ENCODE results near the gene DMWD. TPM values are rescaled to one million over a fixed set of nuclear protein-coding genes. Genes with fewer than 3 reads are reported as not detected.

Gene DMWD
- total RNA-seq, 1 experiment from 2014 or later = 34.9 TPM

DNA sequence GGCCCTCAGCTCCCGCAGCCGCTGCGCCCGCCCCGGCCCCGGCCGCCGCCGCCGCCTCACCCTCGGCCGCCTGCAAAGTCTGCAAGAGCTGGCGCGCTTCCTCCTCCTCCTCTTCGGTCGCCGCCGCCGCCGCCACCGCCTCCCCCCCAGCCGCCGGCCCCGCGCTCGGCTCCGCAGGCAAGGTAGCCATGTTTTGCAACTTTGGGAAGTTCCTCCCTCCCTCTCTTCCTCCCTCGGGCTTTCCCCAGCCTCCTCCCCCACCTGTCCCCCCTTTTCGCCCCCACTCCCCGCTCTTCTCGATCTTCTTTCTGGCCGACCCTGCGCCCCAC is 24.0 kb downstream of the DMWD start:
- no peaks in the 10 kb centered on the region for H3K79me2 ChIP-seq (ENCODE audit: low read length)
- H3K4me2 ChIP-seq (ENCODE audit: low read length) = peak overlapping the region; percentile 95
- POLR2A ChIA-PET (ENCODE audit: unreplicated experiment) = interaction anchor here (0.8 to 2.1 kb wide), 2 partner anchors 14 to 51 kb away, joined by 21 to 39 read pairs; partner anchors contain the start of gene DMPK
- TF ChIP-seq, protein P1, sequence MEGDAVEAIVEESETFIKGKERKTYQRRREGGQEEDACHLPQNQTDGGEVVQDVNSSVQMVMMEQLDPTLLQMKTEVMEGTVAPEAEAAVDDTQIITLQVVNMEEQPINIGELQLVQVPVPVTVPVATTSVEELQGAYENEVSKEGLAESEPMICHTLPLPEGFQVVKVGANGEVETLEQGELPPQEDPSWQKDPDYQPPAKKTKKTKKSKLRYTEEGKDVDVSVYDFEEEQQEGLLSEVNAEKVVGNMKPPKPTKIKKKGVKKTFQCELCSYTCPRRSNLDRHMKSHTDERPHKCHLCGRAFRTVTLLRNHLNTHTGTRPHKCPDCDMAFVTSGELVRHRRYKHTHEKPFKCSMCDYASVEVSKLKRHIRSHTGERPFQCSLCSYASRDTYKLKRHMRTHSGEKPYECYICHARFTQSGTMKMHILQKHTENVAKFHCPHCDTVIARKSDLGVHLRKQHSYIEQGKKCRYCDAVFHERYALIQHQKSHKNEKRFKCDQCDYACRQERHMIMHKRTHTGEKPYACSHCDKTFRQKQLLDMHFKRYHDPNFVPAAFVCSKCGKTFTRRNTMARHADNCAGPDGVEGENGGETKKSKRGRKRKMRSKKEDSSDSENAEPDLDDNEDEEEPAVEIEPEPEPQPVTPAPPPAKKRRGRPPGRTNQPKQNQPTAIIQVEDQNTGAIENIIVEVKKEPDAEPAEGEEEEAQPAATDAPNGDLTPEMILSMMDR (conservative IDR thresholded peaks at IDR 0.05; ENCODE audit: low read depth, low read length) = no peak
- TF ChIP-seq EZH2phosphoT487 (IDR thresholded peaks at IDR 0.05; ENCODE audit: borderline replicate concordance, low read length) = no peak
- no peak for TF ChIP-seq EZH2 (IDR thresholded peaks at IDR 0.05; ENCODE audit: low read length, unreplicated experiment)
- H4K20me1 ChIP-seq (ENCODE audit: low read length) = no peaks in the 10 kb centered on the region
- no TSS peak for BruUV-seq (replicated peaks)
- H2AFZ ChIP-seq (ENCODE audit: low read length) = peak overlapping the region; percentile 97
- no peaks in the 10 kb centered on the region for H3F3A ChIP-seq (ENCODE audit: low read length, unreplicated experiment)
- no peaks in the 10 kb centered on the region for H3K36me3 ChIP-seq (ENCODE audit: low read depth, low read length)
- DNase-seq = no peak
- no peaks in the 10 kb centered on the region for H3K9me2 ChIP-seq (replicated peaks; ENCODE audit: low read length)
- H3K4me3 ChIP-seq (ENCODE audit: low read length) = peak overlapping the region; percentile 97
- no peaks in the 10 kb centered on the region for H3K9me3 ChIP-seq (ENCODE audit: low read length)
- peaks cover 29% of the 10 kb centered on the region; the same call in 1 of the 2 replicates for H3K4me1 ChIP-seq (ENCODE audit: insufficient read depth, low read length)
- intact Hi-C loops (cut with micrococcal nuclease) = no loop called here
- H3K27me3 ChIP-seq (ENCODE audit: low read length) = no peaks in the 10 kb centered on the region
- no peak for ATAC-seq
- CTCF ChIA-PET = interaction anchor here (0.9 to 1.7 kb wide), 3 partner anchors 13 to 48 kb away, joined by 4 to 11 read pairs (median 5); no protein-coding TSS in a partner anchor
- peak overlapping the region; percentile 69 for H3K27ac ChIP-seq (ENCODE audit: low read length)
- peak overlapping the region; percentile 74 for H3K9ac ChIP-seq (ENCODE audit: low read length)

DNA sequence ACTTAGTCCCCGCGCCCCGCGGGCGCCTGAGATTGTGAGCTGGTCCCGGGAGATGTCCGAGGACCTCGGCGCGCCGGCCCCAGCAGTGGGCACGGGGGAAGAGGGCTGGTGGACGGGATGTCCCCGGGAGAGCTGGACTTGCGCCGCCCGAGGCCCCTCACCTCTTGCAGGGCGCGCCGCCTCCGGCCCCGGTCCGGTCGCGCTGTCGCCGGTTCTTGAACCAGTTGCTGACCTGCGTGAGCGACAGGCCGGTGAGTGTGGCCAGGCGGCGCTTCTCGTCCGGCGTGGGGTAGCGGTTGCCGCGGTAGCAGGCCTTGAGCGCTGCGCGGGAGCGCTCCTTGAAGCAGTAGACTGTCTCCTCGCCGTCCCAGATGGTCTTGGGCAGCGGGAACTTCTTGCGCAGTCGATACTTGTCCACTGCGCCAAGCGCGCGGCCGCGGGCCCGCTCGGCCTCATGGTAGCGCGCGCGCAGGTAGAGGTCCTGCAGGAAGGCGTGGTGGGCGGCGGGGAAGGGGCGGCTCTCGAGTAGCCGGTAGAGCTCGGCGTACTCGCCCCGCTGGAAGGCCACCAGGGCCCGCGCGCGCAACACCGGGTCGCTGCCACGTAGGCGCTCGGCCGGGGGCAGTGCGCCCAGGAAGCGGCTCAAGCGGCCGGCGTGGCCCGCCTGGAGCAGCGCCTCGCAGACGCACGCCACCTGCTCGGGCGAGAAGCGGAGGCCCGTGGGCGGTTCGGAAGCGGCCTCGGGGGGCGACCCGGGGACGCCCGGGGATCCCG is 24.6 kb downstream of the DMWD start:
- peak overlapping the region; percentile 97 for H3K4me3 ChIP-seq (ENCODE audit: low read length)
- no peak; the same call in 1 of the 2 replicates for ATAC-seq

More for the DNA sequence above, 24.6 kb downstream of the DMWD start:
- peak overlapping the region; percentile 95 for H3K4me2 ChIP-seq (ENCODE audit: low read length)
- H3K27ac ChIP-seq (ENCODE audit: low read length) = 0 out of 2 replicates have a peak overlapping the region, but pooled peaks have one; percentile 69
- ChIA-PET POLR2A (ENCODE audit: unreplicated experiment) (interaction anchor here (0.6 to 0.8 kb wide), 2 partner anchors 51 to 54 kb away, joined by 5 to 7 read pairs; no protein-coding TSS in a partner anchor), CTCF (interaction anchor here (1.3 kb wide), 1 partner anchor 11 kb away, joined by 4 read pairs; no protein-coding TSS in a partner anchor)
- no peaks in the 10 kb centered on the region for H3F3A ChIP-seq (ENCODE audit: low read length, unreplicated experiment)
- H4K20me1 ChIP-seq (ENCODE audit: low read length) = no peaks in the 10 kb centered on the region
- BruUV-seq (replicated peaks) = no TSS peak
- peak overlapping the region; percentile 74 for H3K9ac ChIP-seq (ENCODE audit: low read length)
- peak; percentile 37 for DNase-seq
- intact Hi-C loops (cut with micrococcal nuclease) = no loop called here
- no peaks in the 10 kb centered on the region for H3K36me3 ChIP-seq (ENCODE audit: low read depth, low read length)
- H3K9me3 ChIP-seq (ENCODE audit: low read length) = no peaks in the 10 kb centered on the region
- no peaks in the 10 kb centered on the region for H3K9me2 ChIP-seq (replicated peaks; ENCODE audit: low read length)
- peaks cover 29% of the 10 kb centered on the region; the same call in 1 of the 2 replicates for H3K4me1 ChIP-seq (ENCODE audit: insufficient read depth, low read length)
- no peaks in the 10 kb centered on the region for H3K27me3 ChIP-seq (ENCODE audit: low read length)
- TF ChIP-seq, protein P1 (conservative IDR thresholded peaks at IDR 0.05; ENCODE audit: low read depth, low read length) = no peak
- TF ChIP-seq EZH2phosphoT487 (IDR thresholded peaks at IDR 0.05; ENCODE audit: borderline replicate concordance, low read length) = no peak
- no peak for TF ChIP-seq EZH2 (IDR thresholded peaks at IDR 0.05; ENCODE audit: low read length, unreplicated experiment)
- peak overlapping the region; percentile 72; the same call in 1 of the 2 replicates for H2AFZ ChIP-seq (ENCODE audit: low read length)
- H3K79me2 ChIP-seq (ENCODE audit: low read length) = no peaks in the 10 kb centered on the region
